IMR-90 (cell line): ENCODE measurements around the gene XKR7. TPM values are rescaled to one million over a fixed set of nuclear protein-coding genes. Genes with fewer than 3 reads are reported as not detected.

ENCODE experiments used
- ATAC-seq: fragments of 200-7000 bp; cut with Tn5 transposase; 2 replicates; pipeline ENCODE4 v1.9.1; 2020; ENCODE audit warnings: low read depth, mild to moderate bottlenecking, moderate library complexity
- BruUV-seq: library from RNA; stranded (reverse); fragments of 400-500 nt; replicated peaks from 2 replicates; lab custom pipeline; 2021; lab: Mats Ljungman, UMichigan
- CTCF ChIA-PET: fragments of 300-600 bp; formaldehyde crosslinking; extraction: SDS; loops from one replicate; lab custom pipeline; 2021; ENCODE audit warnings: antibody characterized with exemption; lab: Yijun Ruan, JAX
- POLR2A ChIA-PET: fragments of 300-600 bp; sonication (Branson Sonifier 250); formaldehyde crosslinking; loops from one replicate; lab custom pipeline; 2022; ENCODE audit warnings: antibody characterized with exemption; ENCODE audit not compliant: unreplicated experiment; lab: Charles Lee
- DNase-seq: peaks from one replicate; pipeline ENCODE4 v3.0.0; 2013
- H2AFZ ChIP-seq: replicated peaks from 2 replicates; pipeline ENCODE3; 2013; ENCODE audit warnings: low read length, mild to moderate bottlenecking; ENCODE audit not compliant: poor library complexity
- H2AK5ac ChIP-seq: 2 replicates; pipeline ENCODE4 v1.6.1; 2013; ENCODE audit warnings: low read depth, low read length, inconsistent platforms
- H2AK9ac ChIP-seq: replicated peaks from 2 replicates; pipeline ENCODE3; 2013; ENCODE audit warnings: mild to moderate bottlenecking, low read depth, low read length, moderate library complexity; ENCODE audit not compliant: poor library complexity
- H2BK120ac ChIP-seq: 2 replicates; pipeline ENCODE4 v1.6.1; 2013; ENCODE audit warnings: low read depth, low read length, inconsistent platforms
- H2BK15ac ChIP-seq: 3 replicates; pipeline ENCODE4 v1.6.1; 2013; ENCODE audit warnings: low read depth, low read length, inconsistent platforms
- H2BK20ac ChIP-seq: 2 replicates; pipeline ENCODE4 v1.6.1; 2013; ENCODE audit warnings: low read depth, mild to moderate bottlenecking, inconsistent platforms, low read length, moderate library complexity
- H2BK5ac ChIP-seq: 2 replicates; pipeline ENCODE4 v1.6.1; 2013; ENCODE audit warnings: mild to moderate bottlenecking, low read depth, low read length, inconsistent platforms; ENCODE audit not compliant: poor library complexity, severe bottlenecking
- H3K14ac ChIP-seq: replicated peaks from 2 replicates; pipeline ENCODE4 v1.6.1; 2013; ENCODE audit warnings: low read depth, low read length, inconsistent platforms
- H3K18ac ChIP-seq: 2 replicates; pipeline ENCODE4 v1.6.1; 2013; ENCODE audit warnings: low read depth, low read length, control low read depth
- H3K23ac ChIP-seq: 2 replicates; pipeline ENCODE4 v1.6.1; 2013; ENCODE audit warnings: low read depth, low read length, inconsistent platforms
- H3K27ac ChIP-seq: 2 replicates; pipeline ENCODE4 v1.5.1; 2013; ENCODE audit warnings: mild to moderate bottlenecking, control low read depth, low read length; ENCODE audit not compliant: insufficient read depth
- H3K27me3 ChIP-seq: 2 replicates; pipeline ENCODE4 v1.6.1; 2013; ENCODE audit warnings: low read length; ENCODE audit not compliant: control insufficient read depth, insufficient read depth
- H3K36me3 ChIP-seq: 2 replicates; pipeline ENCODE4 v1.6.1; 2013; ENCODE audit warnings: low read length, mixed read lengths; ENCODE audit not compliant: control insufficient read depth, insufficient read depth
- H3K4ac ChIP-seq: 2 replicates; pipeline ENCODE4 v1.6.1; 2013; ENCODE audit warnings: low read depth, low read length, inconsistent platforms
- H3K4me1 ChIP-seq: 2 replicates; pipeline ENCODE4 v1.6.1; 2013; ENCODE audit warnings: low read length, mixed read lengths; ENCODE audit not compliant: control insufficient read depth, insufficient read depth
- H3K4me2 ChIP-seq: 2 replicates; pipeline ENCODE4 v1.6.1; 2013; ENCODE audit warnings: low read depth, mild to moderate bottlenecking, control low read depth, low read length, moderate library complexity
- H3K4me3 ChIP-seq: 2 replicates; pipeline ENCODE4 v1.5.1; 2013; ENCODE audit warnings: low read depth, mild to moderate bottlenecking, control low read depth, low read length, moderate library complexity; ENCODE audit not compliant: insufficient read depth
- H3K56ac ChIP-seq: 2 replicates; pipeline ENCODE4 v1.6.1; 2013; ENCODE audit warnings: low read length, inconsistent platforms; ENCODE audit not compliant: insufficient read depth; ENCODE audit errors: extremely low read depth
- H3K79me1 ChIP-seq, 2 experiments: 2 replicates each; pipeline ENCODE4 v1.6.1; 2013; ENCODE audit warnings: low read length in 2 of 2, inconsistent platforms in 1 of 2, low read depth in 1 of 2
- H3K9ac ChIP-seq: 2 replicates; pipeline ENCODE4 v1.6.1; 2013; ENCODE audit warnings: low read depth, low read length, control low read depth
- H3K9me1 ChIP-seq: 2 replicates; pipeline ENCODE4 v1.6.1; 2013; ENCODE audit warnings: low read length, inconsistent platforms; ENCODE audit not compliant: insufficient read depth
- H3K9me3 ChIP-seq: 2 replicates; pipeline ENCODE4 v1.6.1; 2013; ENCODE audit warnings: low read length; ENCODE audit not compliant: control insufficient read depth, insufficient read depth
- H4K20me1 ChIP-seq: 2 replicates; pipeline ENCODE4 v1.6.1; 2013; ENCODE audit warnings: low read length, inconsistent platforms; ENCODE audit not compliant: insufficient read depth
- H4K5ac ChIP-seq: 2 replicates; pipeline ENCODE4 v1.6.1; 2013; ENCODE audit warnings: mild to moderate bottlenecking, low read depth, low read length, control low read depth
- H4K8ac ChIP-seq, 2 experiments: 2 replicates each; pipeline ENCODE4 v1.6.1; 2013; ENCODE audit warnings: low read depth in 2 of 2, low read length in 2 of 2, control low read depth in 1 of 2, inconsistent platforms in 1 of 2
- H4K91ac ChIP-seq: 2 replicates; pipeline ENCODE4 v1.6.1; 2013; ENCODE audit warnings: low read depth, low read length, inconsistent platforms; ENCODE audit not compliant: insufficient read depth
- CEBPB ChIP-seq: IDR thresholded peaks from 2 replicates; pipeline ENCODE4 v1.6.1; 2012; ENCODE audit warnings: low read depth, low read length, improper control_type of control experiment
- CHD1 ChIP-seq: IDR thresholded peaks from 2 replicates; pipeline ENCODE4 v1.6.1; 2012; ENCODE audit warnings: low read depth, low read length, improper control_type of control experiment
- ELK1 ChIP-seq: fragments of 150-350 bp; IDR thresholded peaks from 2 replicates; pipeline ENCODE4 v1.6.1; 2016; ENCODE audit warnings: low read depth, mild to moderate bottlenecking, low read length, moderate library complexity, borderline replicate concordance
- FOS ChIP-seq: fragments of 150-350 bp; IDR thresholded peaks from 2 replicates; pipeline ENCODE4 v1.6.1; 2016; ENCODE audit warnings: low read depth, low read length
- MAZ ChIP-seq: IDR thresholded peaks from 2 replicates; pipeline ENCODE4 v1.6.1; 2012; ENCODE audit warnings: low read depth, mild to moderate bottlenecking, low read length, improper control_type of control experiment, moderate library complexity, borderline replicate concordance
- NFE2L2 ChIP-seq: fragments of 150-350 bp; IDR thresholded peaks from 2 replicates; pipeline ENCODE4 v1.6.1; 2016; ENCODE audit warnings: low read depth, mild to moderate bottlenecking, low read length
- POLR2A ChIP-seq: IDR thresholded peaks from 2 replicates; pipeline ENCODE4 v1.6.1; 2012; ENCODE audit warnings: mild to moderate bottlenecking, low read depth, low read length
- RAD21 ChIP-seq: IDR thresholded peaks from 2 replicates; pipeline ENCODE4 v1.6.1; 2012; ENCODE audit warnings: low read length, improper control_type of control experiment
- RCOR1 ChIP-seq: IDR thresholded peaks from 2 replicates; pipeline ENCODE4 v1.6.1; 2012; ENCODE audit warnings: mild to moderate bottlenecking, low read length, improper control_type of control experiment; ENCODE audit not compliant: insufficient replicate concordance
- RFX5 ChIP-seq: IDR thresholded peaks from 2 replicates; pipeline ENCODE4 v1.8.0; 2012; ENCODE audit warnings: low read depth, mild to moderate bottlenecking, low read length, moderate library complexity
- SMC3 ChIP-seq: fragments of 150-350 bp; IDR thresholded peaks from 2 replicates; pipeline ENCODE4 v1.6.1; 2016; ENCODE audit warnings: low read depth, mild to moderate bottlenecking, antibody characterized with exemption, low read length, moderate library complexity
- WGBS, 2 experiments: methylation state at CpG; one replicate each; pipeline versions ENCODE4 v1.1.5 to v1.1.7; 2013; ENCODE audit warnings: missing lambda C conversion rate in 2 of 2; ENCODE audit not compliant: insufficient read length in 1 of 2; ENCODE audit errors: extremely low coverage in 2 of 2; 5-methylcytosine and 5-hydroxymethylcytosine counted together
- dilution Hi-C: fragments of 300-500 bp; cut with HindIII; formaldehyde crosslinking; loops from one replicate; pipeline ENCODE4 v1.14.3; 2018; ENCODE audit warnings: low sequenced_read_pairs; ENCODE audit not compliant: unreplicated experiment
- in situ Hi-C: fragments of 300-500 bp; cut with MboI; formaldehyde crosslinking; loops from 3 replicates; pipeline ENCODE4 v1.14.3; 2019; ENCODE audit warnings: low sequenced_read_pairs, inconsistent platforms, mixed read lengths
- intact Hi-C: fragments of 100-400 bp; cut with micrococcal nuclease; formaldehyde crosslinking; loops from 2 replicates; pipeline ENCODE4 v1.10.0; 2022
- polyA plus RNA-seq, 3 experiments: library from polyadenylated mRNA; depleted of rRNA; stranded (reverse); fragments of >200 nt; gene quantifications; 2 replicates each; pipeline ENCODE4 v1.2.3, GENCODE V29; 2012; ENCODE audit warnings: low replicate concordance in 1 of 3
- total RNA-seq: library from RNA; depleted of rRNA; stranded (reverse); fragments of >200 nt; gene quantifications from 2 replicates; pipeline ENCODE4 v1.2.3, GENCODE V29; 2012
- TF ChIP-seq, protein P1 (sequence below): fragments of 150-350 bp; IDR thresholded peaks from 2 replicates; pipeline ENCODE4 v1.6.1; 2017; ENCODE audit warnings: mild to moderate bottlenecking, antibody characterized with exemption, low read length, low read depth
- TF ChIP-seq, protein P2 (sequence below): conservative IDR thresholded peaks from 2 replicates; pipeline ENCODE4 v1.5.1; 2012; ENCODE audit warnings: mild to moderate bottlenecking, low read depth, low read length, improper control_type of control experiment

The XKR7 gene
- total and polyA plus RNA-seq, 2 of the 4 experiments (the other 2 are of a cell fraction), result not detected

- no peak for TF ChIP-seq SMC3
- no peak for TF ChIP-seq MAZ
- no peak for TF ChIP-seq RCOR1
These were observed 67.5 kb downstream of the XKR7 start (continued) for GRCh38 chr20:32035426-32035779.

DNA sequence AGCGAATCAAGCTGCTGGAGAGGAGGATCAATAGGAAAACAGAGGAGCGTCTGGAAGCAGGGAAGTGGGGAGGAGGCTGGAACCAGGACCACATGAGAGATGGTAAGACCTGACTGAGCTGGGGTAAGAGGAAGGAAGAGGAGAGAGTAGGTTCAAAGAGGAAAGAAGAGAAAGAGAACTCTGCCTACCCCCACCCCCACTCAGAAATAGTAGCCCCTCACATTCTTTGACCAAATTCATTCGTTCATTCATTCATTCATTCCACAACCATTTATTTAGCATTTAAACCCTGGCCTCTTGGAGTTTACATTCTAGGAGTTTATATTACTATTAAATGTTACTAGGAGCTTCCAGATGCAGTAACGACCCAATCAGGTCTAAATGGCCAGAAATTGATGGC lies 68.3 kb downstream of the XKR7 start:
- ATAC-seq, result no peak
- Histone ChIP-seq H2AK9ac (no peak overlapping the region), H4K5ac (no peak overlapping the region; the same call in 1 of the 2 replicates), H2BK15ac (no peak overlapping the region), H3K36me3 (no peaks in the 10 kb centered on the region), H2BK120ac (peak overlapping the region; percentile 66), H4K20me1 (no peaks in the 10 kb centered on the region; the same call in 1 of the 2 replicates), H2BK20ac (peak overlapping the region; percentile 81; the same call in 1 of the 2 replicates), H4K91ac (no peak overlapping the region), H3K18ac (no peak overlapping the region; the same call in 1 of the 2 replicates), H3K27me3 (peaks cover 72% of the 10 kb centered on the region), H3K27ac (no peak overlapping the region), H4K8ac (no peak overlapping the region), H3K23ac (no peak overlapping the region), H3K56ac (no peak overlapping the region), H2AK5ac (no peak overlapping the region), H2BK5ac (no peak overlapping the region), H3K14ac (no peak overlapping the region), H3K4me3 (no peak overlapping the region), H3K79me1 (no peaks in the 10 kb centered on the region), H2AFZ (no peak overlapping the region), H3K4me1 (no peaks in the 10 kb centered on the region), H3K4me2 (no peak overlapping the region), H3K4ac (no peak overlapping the region), H3K9me1 (no peaks in the 10 kb centered on the region), H3K9ac (no peak overlapping the region), H3K9me3 (peaks cover 3% of the 10 kb centered on the region)
- dilution Hi-C loops, result no loop called here
- TF ChIP-seq ELK1, result no peak
- TF ChIP-seq RAD21, result no peak
- no peak for TF ChIP-seq CHD1
- TF ChIP-seq MAZ, result no peak
- no peak for TF ChIP-seq SMC3
- no peak for TF ChIP-seq FOS
- no peak for TF ChIP-seq POLR2A
- TF ChIP-seq, protein P1, sequence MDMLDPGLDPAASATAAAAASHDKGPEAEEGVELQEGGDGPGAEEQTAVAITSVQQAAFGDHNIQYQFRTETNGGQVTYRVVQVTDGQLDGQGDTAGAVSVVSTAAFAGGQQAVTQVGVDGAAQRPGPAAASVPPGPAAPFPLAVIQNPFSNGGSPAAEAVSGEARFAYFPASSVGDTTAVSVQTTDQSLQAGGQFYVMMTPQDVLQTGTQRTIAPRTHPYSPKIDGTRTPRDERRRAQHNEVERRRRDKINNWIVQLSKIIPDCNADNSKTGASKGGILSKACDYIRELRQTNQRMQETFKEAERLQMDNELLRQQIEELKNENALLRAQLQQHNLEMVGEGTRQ, result no peak
- TF ChIP-seq NFE2L2, result no peak
- TF ChIP-seq CEBPB, result no peak
- TF ChIP-seq, protein P2, sequence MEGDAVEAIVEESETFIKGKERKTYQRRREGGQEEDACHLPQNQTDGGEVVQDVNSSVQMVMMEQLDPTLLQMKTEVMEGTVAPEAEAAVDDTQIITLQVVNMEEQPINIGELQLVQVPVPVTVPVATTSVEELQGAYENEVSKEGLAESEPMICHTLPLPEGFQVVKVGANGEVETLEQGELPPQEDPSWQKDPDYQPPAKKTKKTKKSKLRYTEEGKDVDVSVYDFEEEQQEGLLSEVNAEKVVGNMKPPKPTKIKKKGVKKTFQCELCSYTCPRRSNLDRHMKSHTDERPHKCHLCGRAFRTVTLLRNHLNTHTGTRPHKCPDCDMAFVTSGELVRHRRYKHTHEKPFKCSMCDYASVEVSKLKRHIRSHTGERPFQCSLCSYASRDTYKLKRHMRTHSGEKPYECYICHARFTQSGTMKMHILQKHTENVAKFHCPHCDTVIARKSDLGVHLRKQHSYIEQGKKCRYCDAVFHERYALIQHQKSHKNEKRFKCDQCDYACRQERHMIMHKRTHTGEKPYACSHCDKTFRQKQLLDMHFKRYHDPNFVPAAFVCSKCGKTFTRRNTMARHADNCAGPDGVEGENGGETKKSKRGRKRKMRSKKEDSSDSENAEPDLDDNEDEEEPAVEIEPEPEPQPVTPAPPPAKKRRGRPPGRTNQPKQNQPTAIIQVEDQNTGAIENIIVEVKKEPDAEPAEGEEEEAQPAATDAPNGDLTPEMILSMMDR, result no peak
- TF ChIP-seq RFX5, result no peak
- no peak for TF ChIP-seq RCOR1
- WGBS, 2 experiments, result no CpG with 5 or more reads among the region's 4 CpGs
- ChIA-PET CTCF (interaction anchor here (1.1 to 1.3 kb wide), 2 partner anchors 53 to 55 kb away, joined by 3 to 5 read pairs; no protein-coding TSS in a partner anchor), POLR2A (interaction anchor here (0.5 kb wide), 1 partner anchor 27 kb away, joined by 7 read pairs; no protein-coding TSS in a partner anchor)
- DNase-seq, result no peak
- intact Hi-C loops, result no loop called here
- in situ Hi-C loops, result no loop called here
- BruUV-seq, result no TSS peak
